HG03280 (cell line): ENCODE data around the gene GSE1.

Experiments used
- ATAC-seq: cut with Tn5 transposase; IDR thresholded peaks from one replicate; pipeline ENCODE4 v1.9.1; 2021; ENCODE audit warnings: mild to moderate bottlenecking, moderate library complexity; ENCODE audit not compliant: unreplicated experiment

Gene GSE1

DNA sequence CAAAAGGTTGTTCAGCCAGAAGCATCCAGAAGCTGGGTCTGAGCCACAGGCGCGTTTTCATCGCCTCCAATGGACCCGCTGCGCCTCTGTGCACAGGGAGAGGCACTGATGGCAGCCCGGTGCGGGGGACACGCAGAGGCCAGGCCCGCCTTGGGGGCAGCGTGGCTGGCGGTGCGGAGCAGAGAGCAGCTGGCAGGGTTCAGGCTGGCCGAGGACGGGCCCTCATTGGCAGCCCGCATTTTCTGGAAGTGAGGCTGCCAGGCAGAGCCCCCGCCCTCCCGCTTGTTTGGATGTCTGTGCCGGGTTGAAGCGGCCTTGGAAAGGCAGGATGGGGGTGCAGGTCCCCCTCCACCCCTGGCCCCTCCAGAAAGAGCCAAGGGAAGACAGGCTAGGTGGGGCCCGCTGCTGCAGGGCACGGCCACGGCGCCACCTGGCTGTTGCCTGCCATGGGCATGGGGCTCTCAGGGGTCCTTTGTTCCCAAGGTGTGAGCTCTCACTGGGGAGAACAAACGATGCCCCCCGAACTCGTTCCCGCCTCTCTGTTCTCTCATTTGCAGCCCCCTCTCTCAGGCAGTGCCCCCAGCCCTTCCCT lies 18.8 kb downstream of the GSE1 start:
- ATAC-seq: no peak

DNA sequence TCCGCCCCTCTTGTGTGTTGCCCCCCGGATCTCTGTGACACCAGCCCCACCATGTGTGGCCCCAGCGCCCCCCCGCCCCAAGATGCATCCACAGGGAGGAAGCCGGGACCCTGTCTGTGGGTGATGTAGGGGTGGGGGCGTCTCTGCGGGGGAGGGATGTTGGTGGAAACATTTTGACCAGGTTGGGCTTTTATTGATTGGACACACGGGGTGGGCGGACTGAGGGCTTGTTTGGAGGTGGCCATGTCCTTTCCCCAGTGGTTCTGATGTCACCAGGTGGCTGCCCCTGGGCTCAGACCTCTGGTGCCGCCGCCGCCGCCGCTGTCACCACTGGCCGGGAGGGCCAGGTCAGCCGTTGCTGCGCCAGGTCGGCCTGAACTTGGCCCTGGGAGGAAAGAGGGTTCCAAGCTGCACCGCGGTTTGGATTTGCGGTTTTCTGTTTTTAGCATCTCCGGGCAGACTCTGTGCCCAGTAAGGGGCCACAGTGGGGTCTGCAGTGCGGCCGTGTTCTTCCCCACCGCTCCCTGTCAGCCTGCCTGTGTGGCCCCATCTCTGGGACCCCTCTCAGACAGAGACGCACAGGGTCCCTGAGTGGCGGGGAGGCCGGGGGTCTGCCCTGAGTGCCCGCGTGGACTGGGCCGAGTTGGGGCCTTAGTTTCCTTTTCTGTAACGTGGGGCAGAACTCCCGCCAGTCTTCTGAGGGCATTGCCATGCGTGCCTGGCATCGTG lies 19.8 kb downstream of the GSE1 start:
- no peak for ATAC-seq

DNA sequence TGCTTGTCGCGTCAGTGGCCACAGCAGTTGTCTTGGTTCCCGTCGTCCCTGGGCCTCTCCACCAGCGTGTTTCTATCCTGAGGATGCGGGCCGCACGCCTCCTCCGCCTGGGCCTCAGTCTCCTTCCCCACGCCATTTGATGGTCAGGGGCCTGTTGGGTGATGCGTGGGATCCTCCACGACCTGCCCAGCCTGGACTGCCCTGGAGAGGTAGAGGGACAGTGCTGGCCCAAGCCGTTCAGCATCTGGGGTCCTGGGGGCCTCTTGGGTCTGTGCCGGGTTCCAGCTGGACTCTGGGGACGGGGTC lies 20.3 kb downstream of the GSE1 start:
- no peak for ATAC-seq

DNA sequence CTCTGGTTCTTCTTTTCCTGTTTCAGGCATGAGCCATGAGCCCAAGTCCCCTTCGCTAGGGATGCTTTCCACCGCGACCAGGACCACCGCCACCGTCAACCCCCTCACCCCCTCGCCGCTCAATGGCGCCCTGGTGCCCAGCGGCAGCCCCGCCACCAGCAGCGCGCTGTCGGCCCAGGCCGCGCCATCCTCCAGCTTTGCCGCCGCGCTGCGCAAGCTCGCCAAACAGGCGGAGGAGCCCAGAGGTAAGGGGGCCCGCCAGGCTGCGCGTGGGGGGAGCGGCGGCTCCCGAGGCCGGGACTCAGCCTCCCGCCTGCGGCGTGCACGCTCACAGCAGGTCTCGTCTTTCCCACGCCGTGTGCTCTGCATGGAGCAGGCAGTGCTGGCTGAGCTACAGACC lies 20.8 kb downstream of the GSE1 start:
- no peak for ATAC-seq

DNA sequence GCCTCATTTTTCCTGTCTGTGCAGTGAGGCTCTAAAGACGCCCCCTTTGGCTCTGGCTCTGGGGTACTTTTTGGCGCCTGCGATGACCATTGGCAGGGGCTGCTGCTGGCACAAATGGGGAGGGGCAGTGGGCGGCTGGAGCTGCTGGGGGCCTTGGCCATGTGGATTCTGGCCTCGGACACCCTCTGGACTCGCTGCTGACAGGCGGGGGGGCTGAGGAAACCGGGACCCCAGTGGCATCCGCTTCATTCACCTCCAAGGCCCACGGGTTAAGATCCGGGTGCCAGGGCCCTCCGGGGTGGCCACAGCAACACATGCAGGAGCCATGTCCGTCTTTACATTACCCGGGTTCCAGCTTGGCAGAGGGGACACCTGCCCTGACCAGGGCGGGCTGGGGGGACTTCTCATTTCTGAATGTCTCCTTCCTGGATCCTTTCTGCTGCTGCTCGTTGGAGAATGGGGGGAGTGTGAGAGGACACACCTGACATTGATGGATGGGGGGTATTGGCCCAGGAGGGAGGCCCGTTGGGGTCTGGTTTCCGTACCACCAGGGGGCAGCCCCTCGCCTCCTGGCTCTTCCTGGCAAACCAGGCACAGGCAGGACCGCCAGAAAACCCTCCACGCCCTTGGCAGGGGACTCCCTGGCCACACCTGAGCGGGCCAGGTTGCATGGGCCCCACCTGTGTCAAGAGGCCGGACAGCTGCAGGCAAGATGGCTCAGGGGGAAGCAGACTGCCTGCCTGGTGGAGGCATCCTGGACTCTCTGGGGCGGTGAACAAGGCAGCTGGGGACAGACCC lies 21.8 kb downstream of the GSE1 start:
- no peak for ATAC-seq

DNA sequence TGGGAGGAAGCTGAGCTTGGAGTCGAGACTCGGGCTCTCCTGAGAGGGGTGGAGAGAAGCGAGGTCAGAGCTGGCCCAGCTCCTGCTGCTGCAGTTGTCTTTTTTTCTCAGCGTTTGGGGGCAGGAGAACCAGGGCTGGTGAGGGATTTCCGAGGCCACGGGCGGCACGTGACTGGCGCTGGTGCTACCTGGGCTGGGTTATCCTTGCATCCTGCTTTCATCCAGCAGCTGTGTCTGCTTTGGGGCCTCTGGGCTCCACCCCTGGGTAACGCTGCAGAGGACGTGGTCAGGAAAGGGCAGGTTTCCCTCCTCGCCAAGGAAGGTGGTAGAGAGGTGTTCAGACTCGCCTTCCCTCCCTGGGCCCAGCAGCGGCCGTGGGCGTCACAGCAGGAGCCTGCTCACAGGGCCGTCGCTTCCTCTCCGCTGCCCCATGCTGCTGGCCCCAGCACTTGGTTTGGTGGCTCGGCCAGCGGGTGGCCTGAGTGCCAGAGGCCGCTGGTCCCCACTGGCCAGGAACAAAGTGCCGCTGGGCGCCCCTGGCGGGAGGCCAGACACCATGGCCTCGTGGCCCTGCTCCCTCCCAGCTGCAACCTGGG lies 22.5 kb downstream of the GSE1 start:
- no peak for ATAC-seq

DNA sequence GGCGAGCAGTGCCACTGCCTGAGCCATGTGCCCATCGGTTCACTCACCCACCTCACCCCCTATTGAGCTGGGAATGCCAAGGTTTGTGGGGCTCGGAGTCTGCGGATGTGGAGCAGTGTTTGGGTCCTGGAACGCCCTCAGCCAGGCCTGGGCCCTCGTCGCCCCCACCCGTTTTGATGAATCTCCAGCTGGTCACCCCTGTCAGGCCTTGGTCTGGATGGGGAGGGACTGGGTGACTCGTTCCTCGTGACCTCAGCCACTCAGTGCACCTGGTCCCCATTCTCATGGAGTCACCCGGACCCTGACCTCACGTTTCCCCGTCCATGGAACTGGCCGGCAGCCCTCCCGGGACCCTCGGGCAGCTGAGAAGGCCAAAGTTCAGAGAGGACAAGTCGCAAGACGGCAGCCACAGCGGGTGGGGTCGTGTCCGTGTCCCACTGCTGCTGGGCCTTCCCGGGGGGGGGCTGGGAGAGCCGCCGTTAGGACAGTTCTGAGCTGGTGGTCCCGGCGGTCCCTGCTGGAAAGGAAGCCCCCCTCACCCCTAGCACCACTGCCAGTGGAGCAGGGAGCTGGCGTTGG lies 23.2 kb downstream of the GSE1 start:
- no peak for ATAC-seq

DNA sequence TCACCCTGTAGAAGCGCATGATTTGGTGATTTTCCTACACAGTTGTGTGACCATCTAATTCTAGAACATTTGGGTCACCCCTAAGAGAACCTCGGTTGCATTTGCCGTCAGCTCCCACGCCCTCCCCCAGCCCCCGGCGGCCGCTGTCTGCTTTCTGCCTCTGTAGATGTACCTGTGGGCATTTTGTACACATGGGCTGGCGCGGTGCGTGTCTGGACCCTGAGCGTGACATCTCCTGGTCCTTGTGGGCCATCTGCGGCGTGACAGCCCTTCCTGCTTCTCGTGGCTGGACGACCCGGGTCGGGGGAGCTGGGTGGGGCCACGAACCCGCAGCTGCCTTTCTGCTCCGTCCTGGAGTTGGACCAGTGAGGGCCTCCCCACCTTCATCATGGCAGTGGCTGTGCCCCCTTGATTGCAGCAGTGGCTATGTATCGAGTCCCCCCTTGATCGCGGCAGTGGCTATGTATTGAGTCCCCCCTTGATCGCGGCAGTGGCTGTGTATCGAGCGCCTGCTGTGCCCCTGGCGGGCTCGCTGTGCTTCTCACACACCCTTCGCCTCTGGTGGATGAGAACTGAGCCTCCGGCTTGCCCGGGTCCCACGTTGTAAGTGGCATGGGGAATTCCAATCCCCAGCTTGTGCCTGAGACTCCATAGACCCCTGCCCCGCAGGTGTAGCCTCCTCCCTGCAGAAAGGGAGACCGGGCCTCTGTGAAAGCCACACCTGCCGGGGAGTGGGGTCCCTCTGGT lies 24.1 kb downstream of the GSE1 start:
- ATAC-seq: no peak

DNA sequence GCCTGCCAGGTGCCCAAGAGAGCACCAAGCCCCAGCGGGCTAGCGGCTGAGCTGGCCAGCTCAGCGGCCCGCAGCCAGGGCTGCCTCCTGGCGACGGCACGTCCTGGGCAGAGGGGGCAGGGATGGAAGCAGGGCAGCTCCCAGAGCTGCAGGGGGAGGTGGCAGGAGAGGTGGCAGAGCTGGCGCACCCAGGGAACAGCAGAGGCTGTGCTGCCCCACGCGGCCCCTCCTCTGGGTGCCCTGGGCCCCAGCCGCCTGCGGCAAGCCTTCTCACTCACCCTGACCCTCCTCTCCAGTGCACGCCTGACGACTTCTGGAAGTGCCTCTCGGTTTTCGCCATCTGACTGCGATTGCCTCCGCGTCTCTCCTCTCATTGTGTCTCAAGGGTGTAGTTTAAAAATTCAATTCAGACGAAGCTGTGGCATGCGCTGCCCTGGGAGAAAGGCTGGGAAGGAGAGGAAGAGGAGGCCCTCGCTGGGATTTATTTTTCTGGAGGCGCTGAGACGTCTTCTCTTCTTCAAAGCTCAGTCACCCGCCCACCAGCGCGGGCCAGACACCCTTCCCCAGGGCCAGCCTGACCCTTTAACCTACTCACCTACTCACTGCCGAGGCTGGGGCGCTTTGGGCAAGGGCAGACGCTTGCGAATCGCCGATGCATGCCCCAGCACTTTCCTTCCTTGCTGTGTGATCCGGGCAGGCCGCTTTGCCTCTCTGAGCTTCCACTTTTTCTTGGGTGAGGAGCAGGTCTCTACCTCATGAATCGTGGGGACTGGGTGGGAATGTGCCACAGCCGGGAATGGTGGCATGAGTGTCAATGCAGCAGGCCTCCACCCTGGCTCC lies 24.9 kb downstream of the GSE1 start:
- ATAC-seq: no peak

DNA sequence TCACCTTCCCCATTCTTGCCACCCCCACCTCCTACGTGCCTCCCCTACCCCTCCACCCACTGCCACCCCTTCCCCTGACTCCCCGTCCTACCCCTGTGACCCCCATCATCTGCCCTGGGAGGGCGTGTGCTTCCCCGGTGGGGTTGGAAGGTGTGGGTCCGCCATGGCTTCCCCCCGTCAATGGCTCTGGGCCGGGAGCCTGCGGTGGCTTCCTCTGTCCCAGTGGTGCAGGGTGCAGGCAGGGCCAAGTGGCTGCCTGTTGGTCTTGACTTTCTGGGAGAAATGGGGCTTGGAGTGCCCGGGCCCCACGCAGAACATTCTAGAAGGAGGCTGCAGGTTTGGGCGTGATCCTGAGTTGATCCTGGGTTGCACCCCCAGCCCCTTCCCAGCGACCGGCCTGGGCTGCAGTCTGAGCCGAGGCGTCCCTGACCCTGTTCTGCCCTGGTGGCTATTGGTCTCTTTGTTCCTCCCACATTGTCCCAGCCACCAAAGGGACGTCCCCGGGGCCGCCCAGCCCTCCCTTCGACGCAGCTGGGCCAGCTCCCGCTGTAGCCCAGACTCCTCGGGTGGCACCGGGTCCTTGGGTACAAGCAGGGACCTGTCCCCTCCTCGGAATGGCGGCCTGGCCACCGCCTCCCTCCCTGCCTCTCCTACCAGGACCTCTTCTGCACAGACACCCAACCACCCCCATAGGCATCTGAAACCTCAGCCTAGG lies 25.7 kb downstream of the GSE1 start:
- ATAC-seq: no peak

DNA sequence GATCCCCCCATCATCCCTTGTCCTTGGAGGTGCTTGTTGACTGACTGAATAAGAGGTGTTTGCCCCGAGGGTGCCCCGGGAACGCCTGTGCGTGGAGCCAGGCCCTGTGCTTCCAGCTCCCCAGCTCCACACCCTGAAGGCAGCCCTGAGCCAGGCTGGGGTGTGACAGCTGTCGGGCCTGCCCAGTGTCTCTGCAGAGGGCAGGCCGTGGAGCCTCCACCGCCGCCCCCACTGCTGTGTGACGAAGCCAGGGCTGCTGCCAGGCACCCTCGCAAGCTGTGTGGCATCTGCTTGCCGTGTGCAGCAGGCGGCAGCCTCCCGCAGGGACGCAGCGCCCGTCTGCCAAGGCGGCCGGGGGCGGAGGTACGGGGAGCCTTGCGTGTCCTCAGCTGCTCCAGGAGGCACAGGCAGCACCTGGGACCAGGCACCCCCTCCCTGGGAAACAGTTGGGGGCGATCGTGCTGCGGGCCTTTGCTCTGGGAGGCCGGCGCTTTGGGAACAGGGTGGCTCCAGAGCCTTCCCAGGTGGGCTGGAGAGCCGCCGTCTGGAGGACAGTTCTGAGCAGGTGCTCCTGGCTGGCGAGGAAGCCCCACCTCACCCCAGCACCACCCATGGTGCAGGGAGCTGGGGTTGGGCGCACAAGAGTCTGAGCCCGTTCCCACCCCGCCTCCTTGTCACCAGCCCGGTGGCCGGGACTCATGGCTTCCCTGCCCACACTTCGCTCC lies 26.6 kb downstream of the GSE1 start:
- no peak for ATAC-seq

DNA sequence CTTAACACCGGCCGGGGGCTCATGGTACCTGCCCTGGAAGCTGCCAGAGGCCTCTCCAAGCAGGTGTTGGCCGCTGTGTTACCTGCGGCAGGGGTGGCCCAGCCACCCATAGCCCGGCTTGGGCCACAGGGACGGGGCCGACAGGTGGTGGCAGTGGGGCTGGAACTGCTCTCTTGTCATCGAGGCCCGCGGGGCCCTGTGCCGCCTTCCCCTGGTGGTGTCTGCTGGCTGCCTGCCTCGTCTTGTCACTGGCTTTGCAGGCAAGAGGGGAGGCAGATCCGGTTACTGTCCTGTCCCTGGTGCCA lies 27.1 kb downstream of the GSE1 start:
- no peak for ATAC-seq

DNA sequence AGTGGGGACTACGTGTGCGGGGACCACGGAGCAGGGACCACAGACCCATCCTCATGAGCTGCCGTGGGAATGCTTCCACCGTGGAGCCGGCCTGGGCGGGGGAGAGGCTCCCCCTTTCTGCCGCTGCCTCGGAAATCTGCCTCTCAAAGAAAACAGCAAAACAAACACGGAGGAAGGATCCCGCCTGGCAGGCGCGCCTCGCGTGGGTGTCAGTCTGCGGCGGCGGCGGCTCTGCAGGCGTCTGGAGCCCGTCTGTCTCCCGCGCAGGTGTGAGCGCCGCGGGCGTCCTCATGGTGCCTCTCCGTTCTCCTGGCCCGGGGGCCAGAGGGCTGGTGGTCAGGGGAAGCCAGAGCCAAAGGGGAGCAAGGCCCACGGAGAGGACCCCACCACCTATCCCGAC lies 27.5 kb downstream of the GSE1 start:
- no peak for ATAC-seq

DNA sequence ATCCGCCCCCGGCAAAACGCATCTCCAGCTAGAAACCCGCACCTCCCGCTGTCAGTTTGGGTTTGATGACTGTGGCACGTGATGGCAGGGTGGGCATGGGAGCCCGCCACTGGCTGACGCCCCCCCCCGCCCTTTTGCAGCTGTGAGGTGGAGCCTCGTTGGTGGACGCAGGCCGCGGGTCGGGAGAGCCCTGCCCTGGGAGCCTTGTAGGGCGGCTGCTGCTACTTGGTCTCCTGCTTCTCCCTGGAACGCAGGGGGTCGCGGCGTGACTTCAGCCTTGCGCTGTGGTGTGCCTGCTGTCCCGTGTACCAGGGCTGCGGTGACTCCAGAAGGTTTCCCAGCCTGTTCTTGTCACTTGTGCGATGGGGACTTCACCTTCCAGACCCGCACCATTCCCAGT lies 28.2 kb downstream of the GSE1 start:
- ATAC-seq: no peak

DNA sequence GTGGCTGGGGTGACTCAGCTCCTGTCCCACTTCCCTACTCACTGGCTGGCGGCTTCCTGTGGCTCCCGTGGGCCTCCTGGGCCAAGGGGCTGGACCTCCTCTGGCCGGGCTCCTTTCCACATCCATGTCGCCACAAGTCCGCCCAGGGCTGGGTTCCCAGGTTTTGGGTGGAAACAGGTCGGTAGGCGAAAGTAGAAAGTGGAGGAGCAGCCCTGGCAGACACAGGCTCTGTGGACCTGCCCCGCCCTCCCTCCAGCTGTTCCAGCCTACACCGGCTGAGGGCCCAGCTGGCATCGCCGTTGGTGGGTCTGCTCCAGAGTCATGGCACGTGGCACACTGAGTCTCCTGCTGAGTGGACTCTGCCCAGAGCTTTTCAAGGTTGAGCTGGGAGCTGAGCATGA lies 28.7 kb downstream of the GSE1 start:
- ATAC-seq: no peak

DNA sequence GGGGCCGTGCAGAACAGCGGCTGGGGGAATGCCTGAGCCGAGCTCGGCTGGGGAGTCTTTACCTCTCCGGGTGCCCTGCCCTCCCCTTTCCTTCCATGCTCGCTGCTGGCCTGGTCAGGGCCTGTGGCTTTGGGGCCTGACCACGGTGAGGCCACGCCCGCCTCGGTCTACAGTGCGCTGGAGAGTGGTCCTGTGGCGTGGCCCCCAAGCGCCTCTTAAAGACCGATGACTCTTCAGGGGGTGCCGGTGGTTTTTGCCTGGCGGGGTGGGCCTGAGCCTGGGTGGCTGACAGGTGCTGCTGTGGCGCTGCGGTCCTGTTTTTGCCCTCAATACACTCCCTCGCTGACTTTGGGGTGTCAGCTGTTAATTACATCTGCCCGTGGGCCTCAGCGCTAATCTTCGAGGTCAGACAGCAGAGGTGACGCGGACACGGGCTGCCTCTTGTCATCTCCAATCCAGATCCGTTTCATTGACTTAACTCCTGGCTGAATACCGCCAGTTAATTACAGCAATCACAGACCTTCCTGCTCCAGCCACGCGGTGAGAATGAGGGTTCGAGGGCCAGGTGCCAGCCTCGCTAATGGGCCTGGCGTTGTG lies 29.7 kb downstream of the GSE1 start:
- ATAC-seq: no peak

DNA sequence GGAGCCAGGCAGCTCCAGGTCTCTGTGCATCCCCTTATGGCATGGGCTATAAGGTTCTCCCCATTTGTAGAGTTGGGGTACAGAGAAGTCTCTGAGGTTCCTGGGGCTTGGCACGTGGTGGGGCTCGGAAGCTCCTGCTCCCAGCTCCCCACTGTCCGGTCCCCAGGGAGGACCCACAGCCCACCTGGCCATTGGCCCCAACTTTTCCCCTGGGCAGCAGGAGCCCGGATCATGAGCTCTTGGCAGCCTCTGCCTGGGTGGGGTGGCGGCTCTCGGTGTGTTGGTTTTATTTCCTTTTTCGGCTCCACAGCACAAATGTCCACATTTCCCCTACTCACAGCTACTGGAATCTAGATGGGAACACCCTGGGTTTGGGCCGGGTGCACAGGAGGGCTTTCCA lies 30.5 kb downstream of the GSE1 start:
- ATAC-seq: no peak

DNA sequence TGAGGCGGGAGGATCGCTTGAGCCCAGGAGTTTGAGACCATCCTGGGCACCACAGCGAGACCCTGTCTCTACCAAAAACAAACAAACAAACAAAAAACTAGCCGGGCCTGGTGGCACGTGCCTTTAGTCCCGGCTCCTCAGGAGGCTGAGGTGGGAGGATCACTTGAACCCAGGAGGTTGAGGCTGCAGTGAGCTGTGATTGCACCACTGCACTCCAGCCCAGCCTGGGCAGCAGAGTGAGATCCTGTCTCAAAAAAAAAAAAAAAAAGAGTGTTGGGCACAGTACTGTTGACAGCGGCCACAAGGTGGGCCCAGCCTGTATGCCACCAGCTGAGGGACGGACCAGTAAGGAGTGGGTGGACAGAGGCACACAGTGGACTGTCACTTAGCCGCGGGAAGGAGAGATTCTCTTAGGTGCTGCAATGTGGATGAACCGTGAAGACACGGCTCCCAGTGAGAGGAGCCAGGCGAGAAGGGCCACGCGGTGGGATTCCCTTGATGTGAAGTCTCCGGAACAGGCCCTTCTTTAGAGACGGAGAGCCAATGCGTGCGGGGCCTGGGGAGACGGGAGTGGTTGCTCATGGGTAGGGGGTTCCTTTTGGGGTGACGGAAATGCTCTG lies 31.1 kb downstream of the GSE1 start:
- ATAC-seq: no peak
